Fibroblast of lung (primary cell): ENCODE measurements around the gene ELMO1. TPM values are rescaled to one million over a fixed set of nuclear protein-coding genes. Genes with fewer than 3 reads are reported as not detected.

Experiments used
- DNase-seq, 2 donors: peaks; one replicate each; pipeline versions ENCODE4 v3.0.0 to v3.0.0-alpha.2; 2010; ENCODE audit warnings: low read depth in 2 of 2
- H2AFZ ChIP-seq: 2 replicates; pipeline ENCODE4 v1.5.1; 2012; ENCODE audit warnings: low read length, control low read depth, inconsistent platforms
- H3K27ac ChIP-seq: 2 replicates; pipeline ENCODE4 v1.5.1; 2011; ENCODE audit warnings: low read length, control low read depth; ENCODE audit not compliant: insufficient read depth
- H3K27me3 ChIP-seq: 2 replicates; pipeline ENCODE4 v1.5.1; 2011; ENCODE audit warnings: mild to moderate bottlenecking, low read length; ENCODE audit not compliant: control insufficient read depth, insufficient read depth
- H3K36me3 ChIP-seq: 2 replicates; pipeline ENCODE4 v1.5.1; 2011; ENCODE audit warnings: low read length; ENCODE audit not compliant: control insufficient read depth, insufficient read depth
- H3K4me1 ChIP-seq: 2 replicates; pipeline ENCODE4 v1.5.1; 2011; ENCODE audit warnings: low read length; ENCODE audit not compliant: control insufficient read depth, insufficient read depth; ENCODE audit errors: extremely low read depth
- H3K4me2 ChIP-seq: 2 replicates; pipeline ENCODE4 v1.5.1; 2011; ENCODE audit warnings: low read length, control low read depth; ENCODE audit not compliant: insufficient read depth; ENCODE audit errors: extremely low read depth
- H3K4me3 ChIP-seq, 4 experiments: fragments of 200-600 bp in 1 of 4; sonication (generic) in 1 of 4; replicated peaks in 1 of 4; 2 replicates each; pipeline ENCODE4 v1.5.1; 2011 to 2016; ENCODE audit warnings: low read length in 4 of 4, low read depth in 3 of 4, mild to moderate bottlenecking in 3 of 4, control low read depth in 2 of 4, inconsistent platforms in 1 of 4, mixed read lengths in 1 of 4; ENCODE audit not compliant: insufficient read depth in 1 of 4; ENCODE audit errors: control extremely low read depth in 1 of 4
- H3K79me2 ChIP-seq: 2 replicates; pipeline ENCODE4 v1.5.1; 2012; ENCODE audit warnings: mild to moderate bottlenecking, low read length, inconsistent platforms; ENCODE audit not compliant: control insufficient read depth, insufficient read depth
- H3K9ac ChIP-seq: 2 replicates; pipeline ENCODE4 v1.5.1; 2011; ENCODE audit warnings: mild to moderate bottlenecking, low read length, control low read depth; ENCODE audit not compliant: insufficient read depth
- H3K9me3 ChIP-seq: 2 replicates; pipeline ENCODE4 v1.5.1; 2012; ENCODE audit warnings: low read depth, low read length; ENCODE audit not compliant: control insufficient read depth, insufficient read depth
- H4K20me1 ChIP-seq: 2 replicates; pipeline ENCODE4 v1.5.1; 2011; ENCODE audit warnings: low read length; ENCODE audit not compliant: control insufficient read depth, insufficient read depth; ENCODE audit errors: extremely low read depth
- EZH2 ChIP-seq: IDR thresholded peaks from 2 replicates; pipeline ENCODE4 v1.5.1; 2012; ENCODE audit warnings: low read length, control low read depth, mild to moderate bottlenecking; ENCODE audit errors: missing control alignments
- polyA plus RNA-seq, 2 donors: library from polyadenylated mRNA; depleted of rRNA in 1 of 2; stranded (reverse) in 1 of 2; unstranded in 1 of 2; fragments of >200 nt; gene quantifications; 2 replicates each; pipeline ENCODE4 v1.2.1, GENCODE V29; 2011 to 2012; ENCODE audit warnings: missing spikeins in 1 of 2
- total RNA-seq: library from RNA; depleted of rRNA; stranded (reverse); fragments of >200 nt; gene quantifications from 2 replicates; pipeline ENCODE4 v1.2.1, GENCODE V29; 2014
- TF ChIP-seq, protein P1 (sequence below), 2 donors: IDR thresholded peaks in 1 of 2; conservative IDR thresholded peaks in 1 of 2; 1 replicate in 1 of 2; 2 replicates in 1 of 2; pipeline ENCODE4 v1.5.1; 2011 to 2012; ENCODE audit warnings: low read length in 2 of 2, control low read depth in 1 of 2, inconsistent platforms in 1 of 2, low read depth in 1 of 2, mild to moderate bottlenecking in 1 of 2

The ELMO1 gene
- total and polyA plus RNA-seq, 2 donors (not counting 1 experiment from before 2014, with no cell fraction given), result 0.50 TPM; not detected in 1

DNA sequence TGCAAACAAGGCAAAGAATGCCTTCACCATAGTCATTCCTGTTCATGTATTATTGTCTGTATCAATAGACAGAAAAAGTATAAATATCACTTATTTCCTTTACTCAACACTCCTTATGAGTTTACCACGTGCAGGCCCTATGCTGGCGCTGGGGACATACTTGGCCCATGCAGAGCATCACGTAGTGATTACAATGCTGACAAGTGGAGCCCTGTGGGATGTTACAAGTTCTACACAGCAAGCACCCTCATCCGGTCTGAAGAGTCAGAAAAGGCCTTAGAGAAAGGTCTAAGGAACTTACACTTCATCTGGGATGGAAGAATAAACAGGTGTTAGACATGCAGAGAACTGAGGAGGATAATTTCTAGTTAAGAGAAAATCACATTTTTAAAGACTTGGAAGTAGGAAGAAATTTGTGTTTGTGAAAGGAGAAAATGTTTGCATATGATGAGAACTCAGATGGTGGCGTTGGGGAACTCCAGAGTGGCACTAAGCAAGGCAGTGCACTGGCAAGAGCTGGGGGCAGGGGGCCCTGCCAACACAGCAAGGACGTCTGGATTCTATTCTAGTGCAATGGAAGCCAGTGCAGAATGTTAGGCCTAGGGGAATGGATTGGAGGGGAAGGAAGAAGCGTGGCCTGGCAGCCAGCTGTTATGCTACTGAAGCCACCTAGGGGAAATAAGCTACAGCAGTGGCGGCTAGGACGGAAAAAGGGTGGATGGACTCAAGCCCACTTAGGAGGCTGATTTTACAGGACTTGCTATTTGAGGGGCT is 116.2 kb downstream of the ELMO1 start:
- Histone ChIP-seq H3K27ac (no peak overlapping the region), H4K20me1 (no peaks in the 10 kb centered on the region), H3K4me2 (no peak overlapping the region), H3K79me2 (no peaks in the 10 kb centered on the region), H3K4me1 (no peaks in the 10 kb centered on the region), H2AFZ (no peak overlapping the region), H3K4me3 (no peak overlapping the region), H3K9me3 (no peaks in the 10 kb centered on the region), H3K27me3 (no peaks in the 10 kb centered on the region), H3K36me3 (no peaks in the 10 kb centered on the region), H3K9ac (no peak overlapping the region)
- DNase-seq, result no peak
- TF ChIP-seq, protein P1, sequence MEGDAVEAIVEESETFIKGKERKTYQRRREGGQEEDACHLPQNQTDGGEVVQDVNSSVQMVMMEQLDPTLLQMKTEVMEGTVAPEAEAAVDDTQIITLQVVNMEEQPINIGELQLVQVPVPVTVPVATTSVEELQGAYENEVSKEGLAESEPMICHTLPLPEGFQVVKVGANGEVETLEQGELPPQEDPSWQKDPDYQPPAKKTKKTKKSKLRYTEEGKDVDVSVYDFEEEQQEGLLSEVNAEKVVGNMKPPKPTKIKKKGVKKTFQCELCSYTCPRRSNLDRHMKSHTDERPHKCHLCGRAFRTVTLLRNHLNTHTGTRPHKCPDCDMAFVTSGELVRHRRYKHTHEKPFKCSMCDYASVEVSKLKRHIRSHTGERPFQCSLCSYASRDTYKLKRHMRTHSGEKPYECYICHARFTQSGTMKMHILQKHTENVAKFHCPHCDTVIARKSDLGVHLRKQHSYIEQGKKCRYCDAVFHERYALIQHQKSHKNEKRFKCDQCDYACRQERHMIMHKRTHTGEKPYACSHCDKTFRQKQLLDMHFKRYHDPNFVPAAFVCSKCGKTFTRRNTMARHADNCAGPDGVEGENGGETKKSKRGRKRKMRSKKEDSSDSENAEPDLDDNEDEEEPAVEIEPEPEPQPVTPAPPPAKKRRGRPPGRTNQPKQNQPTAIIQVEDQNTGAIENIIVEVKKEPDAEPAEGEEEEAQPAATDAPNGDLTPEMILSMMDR (conservative IDR thresholded peaks at IDR 0.05 in 1 of 2, IDR thresholded peaks at IDR 0.05 in 1 of 2; ENCODE audit: low read depth in 1 of 2, low read length in 2 of 2), result no peak
- TF ChIP-seq EZH2, result no peak

DNA sequence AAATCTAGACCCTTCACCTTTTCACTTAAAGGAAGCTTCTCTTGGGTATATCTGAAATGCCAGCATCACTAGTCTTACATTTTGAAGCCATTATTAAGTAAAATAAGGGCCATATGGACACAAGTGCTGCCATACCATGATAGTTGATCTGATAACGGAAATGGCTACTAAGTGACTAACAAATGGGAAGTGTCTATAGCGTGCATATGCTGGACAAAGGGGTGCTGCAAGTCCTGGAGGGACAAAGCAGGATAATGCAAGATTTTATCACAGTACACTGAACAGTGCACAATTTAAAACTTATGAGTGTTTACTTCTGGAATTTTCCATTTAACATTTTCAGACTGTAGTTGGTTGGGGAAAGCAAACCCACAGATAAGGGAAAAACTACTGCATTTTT is 117.9 kb downstream of the ELMO1 start:
- H3K36me3 ChIP-seq, result no peaks in the 10 kb centered on the region
- H3K79me2 ChIP-seq, result no peaks in the 10 kb centered on the region
- H2AFZ ChIP-seq, result no peak overlapping the region
- no peak overlapping the region for H3K9ac ChIP-seq
- H3K4me3 ChIP-seq, result no peak overlapping the region
- TF ChIP-seq EZH2, result no peak
- TF ChIP-seq, protein P1 (conservative IDR thresholded peaks at IDR 0.05 in 1 of 2, IDR thresholded peaks at IDR 0.05 in 1 of 2; ENCODE audit: low read depth in 1 of 2, low read length in 2 of 2), result no peak
- H4K20me1 ChIP-seq, result no peaks in the 10 kb centered on the region
- H3K4me2 ChIP-seq, result no peak overlapping the region
- H3K4me1 ChIP-seq, result no peaks in the 10 kb centered on the region
- no peaks in the 10 kb centered on the region for H3K9me3 ChIP-seq
- no peak for DNase-seq
- no peak overlapping the region for H3K27ac ChIP-seq
- no peaks in the 10 kb centered on the region for H3K27me3 ChIP-seq

DNA sequence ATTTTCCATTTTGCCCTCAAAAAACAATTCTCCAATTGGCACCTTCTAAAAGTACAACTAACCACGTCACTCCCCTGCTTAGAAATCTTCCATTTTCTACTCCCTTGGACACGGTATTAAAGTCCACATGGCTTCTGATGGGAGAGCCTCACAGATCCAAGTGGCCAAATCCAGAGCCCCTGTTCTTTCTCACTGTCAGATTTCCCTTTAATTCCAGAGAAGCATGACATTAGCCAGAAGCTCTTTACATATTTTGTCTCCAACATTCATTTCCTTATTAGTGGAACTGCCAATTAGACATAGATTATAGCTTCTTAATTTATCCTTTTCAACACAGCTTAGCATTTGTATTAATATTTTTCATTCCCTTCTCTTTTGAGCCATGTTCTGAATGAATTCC is 118.7 kb downstream of the ELMO1 start:
- Histone ChIP-seq H3K4me1 (no peaks in the 10 kb centered on the region), H3K9ac (no peak overlapping the region), H3K79me2 (no peaks in the 10 kb centered on the region), H3K36me3 (no peaks in the 10 kb centered on the region), H3K4me2 (no peak overlapping the region), H2AFZ (no peak overlapping the region), H4K20me1 (no peaks in the 10 kb centered on the region), H3K4me3 (no peak overlapping the region), H3K9me3 (no peaks in the 10 kb centered on the region), H3K27ac (no peak overlapping the region), H3K27me3 (no peaks in the 10 kb centered on the region)
- TF ChIP-seq, protein P1 (conservative IDR thresholded peaks at IDR 0.05 in 1 of 2, IDR thresholded peaks at IDR 0.05 in 1 of 2; ENCODE audit: low read depth in 1 of 2, low read length in 2 of 2), result no peak
- no peak for TF ChIP-seq EZH2
- no peak for DNase-seq
